ENCODE data around the gene VMP1.
A peak's percentile ranks its signal among the peaks of the same experiment; 100 is the strongest.

The VMP1 gene

DNA sequence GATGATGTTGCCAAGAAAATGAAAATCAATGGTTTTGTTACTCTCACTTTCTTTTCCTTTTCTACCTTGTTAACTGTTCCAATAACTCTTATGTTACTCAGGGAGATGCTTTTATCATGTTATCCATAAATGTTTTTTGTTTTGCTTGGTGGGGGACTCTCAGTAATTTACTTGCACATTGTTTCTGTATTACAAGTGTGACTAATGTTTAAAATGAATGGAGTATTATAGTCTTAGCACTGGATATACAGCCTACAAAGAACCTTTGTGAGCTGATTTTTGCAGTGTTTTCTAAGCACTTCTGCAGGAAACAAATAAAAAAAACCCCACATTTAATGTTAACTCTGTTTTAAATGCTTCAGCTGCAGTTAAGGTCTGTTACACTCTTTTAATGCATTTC lies 12.1 kb downstream of the VMP1 start:
- H3K4me3 ChIP-seq (ENCODE audit: low read depth, low read length) = no peak overlapping the region
- DNase-seq (ENCODE audit: low read depth) = no peak
- TF ChIP-seq, protein P1, sequence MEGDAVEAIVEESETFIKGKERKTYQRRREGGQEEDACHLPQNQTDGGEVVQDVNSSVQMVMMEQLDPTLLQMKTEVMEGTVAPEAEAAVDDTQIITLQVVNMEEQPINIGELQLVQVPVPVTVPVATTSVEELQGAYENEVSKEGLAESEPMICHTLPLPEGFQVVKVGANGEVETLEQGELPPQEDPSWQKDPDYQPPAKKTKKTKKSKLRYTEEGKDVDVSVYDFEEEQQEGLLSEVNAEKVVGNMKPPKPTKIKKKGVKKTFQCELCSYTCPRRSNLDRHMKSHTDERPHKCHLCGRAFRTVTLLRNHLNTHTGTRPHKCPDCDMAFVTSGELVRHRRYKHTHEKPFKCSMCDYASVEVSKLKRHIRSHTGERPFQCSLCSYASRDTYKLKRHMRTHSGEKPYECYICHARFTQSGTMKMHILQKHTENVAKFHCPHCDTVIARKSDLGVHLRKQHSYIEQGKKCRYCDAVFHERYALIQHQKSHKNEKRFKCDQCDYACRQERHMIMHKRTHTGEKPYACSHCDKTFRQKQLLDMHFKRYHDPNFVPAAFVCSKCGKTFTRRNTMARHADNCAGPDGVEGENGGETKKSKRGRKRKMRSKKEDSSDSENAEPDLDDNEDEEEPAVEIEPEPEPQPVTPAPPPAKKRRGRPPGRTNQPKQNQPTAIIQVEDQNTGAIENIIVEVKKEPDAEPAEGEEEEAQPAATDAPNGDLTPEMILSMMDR (conservative IDR thresholded peaks at IDR 0.05; ENCODE audit: low read depth, low read length) = no peak

DNA sequence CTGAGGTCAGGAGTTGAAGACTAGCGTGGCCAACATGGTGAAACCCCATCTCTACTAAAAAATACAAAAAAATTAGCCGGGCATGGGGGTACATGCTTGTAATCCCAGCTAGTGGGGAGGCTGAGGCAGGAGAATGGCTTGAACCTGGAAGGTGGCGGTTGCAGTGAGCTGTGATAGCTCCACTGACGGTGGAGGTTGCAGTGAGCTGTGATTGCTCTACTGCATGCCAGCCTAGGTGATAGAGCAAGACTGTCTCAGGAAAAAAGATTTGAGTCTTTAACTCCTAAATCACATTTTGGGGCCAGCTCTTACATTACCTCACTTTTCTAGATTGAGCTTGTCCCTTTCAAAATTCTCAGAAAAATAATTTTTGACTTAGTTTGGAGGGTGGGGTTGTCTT lies 15.2 kb downstream of the VMP1 start:
- TF ChIP-seq, protein P1 (conservative IDR thresholded peaks at IDR 0.05; ENCODE audit: low read depth, low read length) = no peak
- H3K4me3 ChIP-seq (ENCODE audit: low read depth, low read length) = no peak overlapping the region
- DNase-seq (ENCODE audit: low read depth) = no peak

GRCh38 chr17:59723041-59723440 lies 15.6 kb downstream of the VMP1 start:
- no peak overlapping the region for H3K4me3 ChIP-seq (ENCODE audit: low read depth, low read length)
- TF ChIP-seq, protein P1 (conservative IDR thresholded peaks at IDR 0.05; ENCODE audit: low read depth, low read length) = no peak
- no peak for DNase-seq (ENCODE audit: low read depth)

- TF ChIP-seq, protein P1 (conservative IDR thresholded peaks at IDR 0.05; ENCODE audit: low read depth, low read length) = no peak
- DNase-seq (ENCODE audit: low read depth) = no peak
- H3K4me3 ChIP-seq (ENCODE audit: low read depth, low read length) = no peak overlapping the region
These were observed 16.2 kb downstream of the VMP1 start for GRCh38 chr17:59723607-59724006.

DNA sequence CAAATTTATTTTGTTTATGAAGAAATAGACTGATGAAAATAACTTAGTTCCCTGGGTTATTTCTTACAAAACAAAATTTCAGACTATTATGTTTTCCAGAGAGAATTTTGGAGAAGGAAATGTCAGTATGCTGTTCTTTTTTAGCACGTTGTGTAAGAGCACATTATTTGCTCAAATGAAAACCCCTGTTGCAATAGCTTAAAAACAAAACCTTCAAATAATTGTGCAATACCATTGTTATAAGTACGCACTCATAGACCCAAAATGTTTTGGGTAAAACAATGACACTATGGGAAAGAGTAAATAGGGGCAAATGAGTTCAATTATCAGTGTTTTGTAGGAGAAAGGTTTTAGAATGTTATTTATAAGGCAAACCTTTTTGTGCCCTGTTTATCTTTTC lies 18.2 kb downstream of the VMP1 start:
- TF ChIP-seq, protein P1 (conservative IDR thresholded peaks at IDR 0.05; ENCODE audit: low read depth, low read length) = no peak
- H3K4me3 ChIP-seq (ENCODE audit: low read depth, low read length) = no peak overlapping the region
- DNase-seq (ENCODE audit: low read depth) = peak; percentile 53

DNA sequence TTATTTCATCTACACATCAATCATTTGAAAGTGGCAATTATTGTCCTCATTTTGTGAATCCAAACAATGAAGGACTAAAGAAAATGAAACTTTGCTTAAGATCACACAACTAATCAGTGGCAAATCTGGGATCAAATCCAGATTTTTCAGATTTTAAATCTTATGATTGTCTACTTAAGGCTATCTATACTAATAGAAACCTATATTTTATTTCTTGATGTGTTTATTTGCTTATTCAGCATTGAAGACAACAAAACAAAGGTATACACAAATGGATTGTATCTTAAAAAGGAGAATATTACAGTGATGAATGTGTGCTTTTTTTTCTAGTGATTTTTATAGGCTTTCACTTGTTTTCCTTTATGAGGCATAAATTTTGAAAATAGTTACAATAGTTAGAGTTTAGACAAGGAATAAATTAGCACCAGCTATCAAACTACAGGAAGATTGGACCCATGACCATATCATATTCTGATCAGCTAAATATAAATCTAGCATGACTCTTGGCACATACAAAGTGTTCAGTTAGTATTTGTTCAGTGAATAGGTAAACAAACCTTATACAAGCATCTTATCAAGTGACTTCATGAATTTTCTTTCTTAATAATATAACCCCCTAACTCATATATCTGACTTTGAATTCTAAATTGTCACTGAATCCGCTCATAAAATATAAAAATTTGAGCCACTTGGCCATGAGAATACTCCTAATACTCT lies 20.5 kb downstream of the VMP1 start:
- TF ChIP-seq, protein P1 (conservative IDR thresholded peaks at IDR 0.05; ENCODE audit: low read depth, low read length) = no peak
- H3K4me3 ChIP-seq (ENCODE audit: low read depth, low read length) = no peak overlapping the region
- no peak for DNase-seq (ENCODE audit: low read depth)

DNA sequence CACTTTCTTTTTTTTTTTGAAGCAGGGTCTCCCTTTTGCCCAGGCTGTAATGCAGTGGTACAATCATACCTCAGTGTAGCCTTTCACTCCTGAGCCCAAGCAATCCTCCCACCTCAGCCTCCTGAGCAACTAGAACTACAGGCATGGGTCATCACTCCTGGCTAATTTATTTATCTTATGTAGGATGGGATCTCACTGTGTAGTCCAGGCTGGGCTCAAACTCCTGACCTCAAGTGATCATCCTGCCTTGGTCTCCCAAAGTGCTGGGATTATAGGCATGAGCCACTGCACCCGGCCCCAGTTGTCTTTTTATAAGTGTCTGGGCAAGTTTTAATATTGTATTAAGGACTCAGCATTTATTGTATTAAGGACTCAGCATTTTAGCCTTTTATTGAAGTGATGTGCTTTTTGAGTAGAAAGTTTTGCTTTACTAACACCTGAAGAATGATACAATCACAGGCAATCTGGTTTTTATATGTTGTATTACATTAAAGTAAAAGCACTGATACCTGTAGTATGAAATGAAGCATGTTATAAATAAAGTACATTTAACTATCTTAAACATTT lies 22.9 kb downstream of the VMP1 start:
- TF ChIP-seq, protein P1 (conservative IDR thresholded peaks at IDR 0.05; ENCODE audit: low read depth, low read length) = no peak
- DNase-seq (ENCODE audit: low read depth) = no peak
- no peak overlapping the region for H3K4me3 ChIP-seq (ENCODE audit: low read depth, low read length)
